ENCODE results near the gene HOXC10.

HOXC10 gene

GRCh38 chr12:54030442-54030801 is 45.5 kb downstream of the HOXC10 start:
- no peak for DNase-seq (ENCODE audit: low spot score)

DNA sequence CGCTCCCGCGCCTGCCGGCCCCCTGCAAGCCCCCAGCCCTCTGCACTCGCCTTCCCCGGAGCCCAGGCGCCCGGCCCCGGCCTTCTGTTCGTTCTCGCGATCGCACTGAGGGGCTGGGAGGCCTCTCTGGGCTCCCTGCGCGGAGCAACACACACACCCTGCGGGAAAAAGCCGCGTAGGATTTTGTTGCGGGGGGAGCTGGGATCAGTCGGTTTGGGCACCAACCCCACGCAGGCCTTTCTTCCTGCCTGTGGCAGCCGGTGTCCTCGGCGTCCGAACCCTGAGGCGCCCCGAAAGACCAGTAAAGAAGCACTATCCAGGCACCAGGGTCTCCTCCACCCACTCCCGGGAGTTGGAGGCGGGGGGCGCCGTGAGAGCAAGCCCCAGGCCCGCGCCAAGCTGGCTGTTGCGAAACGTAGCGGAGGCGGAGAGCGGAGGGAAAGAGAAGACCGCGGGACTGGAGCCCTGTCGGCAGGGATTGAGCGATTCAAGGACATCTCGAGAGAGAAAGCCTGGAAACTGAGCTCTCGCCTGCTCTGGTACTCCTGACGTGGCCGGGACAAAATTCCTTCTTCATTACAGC is 46.0 kb downstream of the HOXC10 start:
- no peak for DNase-seq (ENCODE audit: low spot score)

- DNase-seq (ENCODE audit: low spot score), result no peak
Observed at GRCh38 chr12:54031480-54031879, 46.5 kb downstream of the HOXC10 start.

- no peak for DNase-seq (ENCODE audit: low spot score)
Observed at GRCh38 chr12:54032086-54032619, 47.2 kb downstream of the HOXC10 start.

DNA sequence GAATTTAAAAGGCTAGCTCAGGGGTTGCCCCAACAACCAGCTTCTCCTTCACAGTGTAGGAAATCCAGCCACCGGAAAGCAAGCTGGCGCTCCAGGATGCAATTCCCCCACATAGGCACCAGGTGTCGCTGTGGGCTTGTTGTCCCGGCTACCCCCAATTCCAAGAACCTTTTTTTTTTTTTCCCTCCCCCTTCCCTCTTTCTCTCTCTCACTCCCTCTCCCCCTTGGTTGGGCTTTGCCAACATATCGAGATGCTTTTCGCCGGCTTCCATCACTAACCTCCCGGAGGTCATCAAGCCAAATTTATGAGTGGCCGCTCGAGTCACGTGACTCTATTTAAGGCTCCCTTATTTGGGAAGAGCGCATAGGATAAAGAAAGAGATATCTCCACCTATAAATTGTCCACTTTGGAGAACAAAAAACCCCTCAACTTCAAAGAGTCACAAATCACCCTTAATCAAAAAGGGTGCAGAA is 47.7 kb downstream of the HOXC10 start, which contains the start of gene HOXC5:
TSS of gene HOXC5 (plus strand) at position 424 of the 474 bp plus-strand sequence. CDS start 73 bp downstream, outside the sequence.
- DNase-seq (ENCODE audit: low spot score), result peak; percentile 76

- peak; percentile 62 for DNase-seq (ENCODE audit: low spot score)
Observed at GRCh38 chr12:54033106-54033979, 48.4 kb downstream of the HOXC10 start.

DNA sequence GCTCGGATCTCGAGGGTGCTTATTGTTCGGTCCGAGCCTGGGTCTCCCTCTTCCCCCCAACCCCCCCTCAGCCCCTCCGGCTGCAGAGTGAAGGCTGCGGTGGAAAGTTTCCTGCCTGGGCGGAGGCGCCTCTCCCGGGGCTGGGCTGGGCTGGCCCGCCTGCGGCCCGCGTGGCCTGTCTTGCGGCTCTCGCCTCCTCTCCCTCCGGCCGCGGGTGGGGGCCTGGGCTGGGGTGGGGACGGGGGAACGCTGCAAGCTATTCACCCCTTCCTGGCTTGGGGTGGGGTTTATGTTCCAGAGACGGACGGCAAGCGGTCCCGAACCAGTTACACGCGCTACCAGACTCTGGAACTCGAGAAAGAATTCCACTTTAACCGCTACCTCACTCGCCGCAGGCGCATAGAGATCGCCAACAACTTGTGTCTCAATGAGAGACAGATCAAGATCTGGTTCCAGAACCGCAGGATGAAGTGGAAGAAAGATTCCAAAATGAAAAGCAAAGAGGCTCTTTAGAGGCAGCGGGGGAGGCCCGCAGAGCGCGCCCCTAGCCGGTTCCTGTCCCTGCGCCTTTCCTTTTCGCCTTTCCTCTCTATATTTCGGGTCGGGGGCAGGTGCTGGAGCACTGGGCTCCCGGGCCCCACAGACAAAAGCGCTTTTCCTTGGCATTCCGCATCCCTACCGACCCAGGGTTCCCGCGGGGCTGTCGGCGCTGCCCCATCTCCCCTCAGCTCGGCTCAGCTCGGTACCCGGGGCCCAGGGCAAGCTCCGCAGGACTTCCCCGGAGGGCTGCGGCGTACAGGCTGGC is 49.2 kb downstream of the HOXC10 start:
- no peak for DNase-seq (ENCODE audit: low spot score)

- DNase-seq (ENCODE audit: low spot score), result no peak
Observed at GRCh38 chr12:54034785-54035310, 49.9 kb downstream of the HOXC10 start.

DNA sequence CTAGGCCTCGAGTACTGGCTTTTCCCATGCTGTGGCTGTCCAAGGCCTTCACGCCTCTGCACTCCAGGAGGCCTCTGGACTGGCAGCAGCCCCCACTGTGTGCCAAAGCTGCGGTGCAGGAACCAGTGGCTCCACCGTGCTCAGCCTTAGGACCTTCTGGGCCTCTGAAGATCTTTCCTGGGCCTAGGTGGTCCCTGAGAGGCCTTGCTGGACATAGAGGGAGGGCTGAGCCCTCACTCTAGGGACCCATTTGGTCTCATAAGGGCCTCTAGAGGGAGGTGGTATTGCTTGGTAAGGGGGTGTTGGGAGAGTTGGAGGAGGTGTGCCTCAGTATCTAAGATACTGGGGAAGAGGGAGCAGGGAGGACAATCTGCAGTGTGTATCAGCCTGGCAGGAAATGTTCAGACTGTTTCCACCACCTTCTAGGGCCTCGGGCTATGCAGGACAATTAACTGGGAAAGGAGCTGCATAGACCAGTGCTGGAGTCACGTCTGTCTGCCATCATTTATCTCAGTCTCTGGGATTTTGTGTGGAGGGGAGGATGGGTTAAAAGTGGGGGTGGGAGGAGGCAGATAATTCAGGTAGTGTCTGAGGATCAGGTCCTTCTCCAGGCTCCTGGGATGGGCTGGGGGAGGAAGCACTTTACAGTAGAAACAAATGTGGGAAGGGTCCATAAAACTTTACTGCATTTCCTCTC is 50.8 kb downstream of the HOXC10 start:
- DNase-seq (ENCODE audit: low spot score), result no peak

DNA sequence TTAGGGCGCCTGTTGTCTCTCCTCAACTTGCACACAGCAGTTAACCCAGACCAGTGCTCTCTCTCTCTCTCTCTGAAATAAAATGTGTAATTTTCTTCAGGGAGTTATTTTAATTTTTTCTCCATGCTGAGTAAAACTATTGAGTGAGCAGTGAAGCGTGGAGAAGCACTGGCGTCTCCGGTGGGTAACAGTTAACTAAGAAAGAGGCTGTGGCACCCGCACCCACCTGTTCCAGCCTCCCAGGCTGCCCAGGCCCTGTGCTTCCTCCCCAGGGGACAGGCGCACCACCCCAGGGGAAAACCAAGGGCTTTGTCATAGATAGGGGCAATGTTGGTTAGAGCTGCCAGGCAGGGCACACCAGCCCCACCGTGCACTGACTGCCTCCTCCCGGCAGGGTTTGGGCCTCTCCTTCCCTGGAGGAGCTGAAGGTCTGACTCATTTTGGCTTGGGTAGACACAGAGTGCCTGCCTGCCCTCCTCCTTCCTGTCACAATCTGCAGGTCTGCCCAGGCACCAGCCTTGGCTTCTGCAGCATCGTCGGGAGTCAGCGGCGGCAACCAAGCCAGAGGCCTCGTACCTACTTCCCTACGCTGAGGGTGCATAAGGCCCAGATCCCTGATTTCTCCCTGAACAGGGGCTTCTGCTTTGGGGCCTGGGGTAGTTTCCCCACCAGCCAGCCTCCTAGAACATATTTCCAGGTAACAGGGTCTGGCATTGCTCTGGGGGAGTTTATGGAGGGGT is 51.8 kb downstream of the HOXC10 start:
- DNase-seq (ENCODE audit: low spot score), result peak; percentile 96

GRCh38 chr12:54037360-54038283 is 52.7 kb downstream of the HOXC10 start:
- DNase-seq (ENCODE audit: low spot score), result no peak

DNA sequence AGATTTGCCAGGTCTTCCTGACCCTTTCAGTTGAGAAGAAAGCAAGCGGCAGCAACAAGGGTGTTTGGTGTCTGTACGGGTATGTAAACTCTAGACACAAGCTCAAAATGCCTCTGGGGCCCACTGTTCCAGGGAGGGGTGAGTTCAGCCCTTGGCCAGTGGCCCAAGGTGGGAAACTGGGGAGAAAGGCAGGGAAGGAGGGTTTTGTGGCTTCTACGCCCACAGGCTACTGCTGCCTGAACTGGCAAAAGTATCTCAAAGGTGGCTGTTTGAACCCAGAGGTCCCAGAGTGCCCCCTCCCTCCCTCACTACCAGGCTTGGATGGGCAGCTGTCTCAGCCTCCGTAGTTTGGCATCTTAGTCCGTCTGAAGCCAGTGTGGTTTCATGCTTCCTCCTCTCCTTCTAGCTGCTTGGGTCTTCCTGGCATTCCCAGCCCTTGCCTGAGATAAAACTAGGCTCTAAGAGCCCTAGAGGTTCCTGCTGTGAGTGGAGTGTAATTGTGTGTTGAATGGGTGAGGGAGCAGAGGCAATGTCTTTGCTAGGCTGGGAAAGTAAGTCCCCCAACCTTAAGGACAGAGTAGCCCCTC is 53.4 kb downstream of the HOXC10 start:
- DNase-seq (ENCODE audit: low spot score), result no peak

DNA sequence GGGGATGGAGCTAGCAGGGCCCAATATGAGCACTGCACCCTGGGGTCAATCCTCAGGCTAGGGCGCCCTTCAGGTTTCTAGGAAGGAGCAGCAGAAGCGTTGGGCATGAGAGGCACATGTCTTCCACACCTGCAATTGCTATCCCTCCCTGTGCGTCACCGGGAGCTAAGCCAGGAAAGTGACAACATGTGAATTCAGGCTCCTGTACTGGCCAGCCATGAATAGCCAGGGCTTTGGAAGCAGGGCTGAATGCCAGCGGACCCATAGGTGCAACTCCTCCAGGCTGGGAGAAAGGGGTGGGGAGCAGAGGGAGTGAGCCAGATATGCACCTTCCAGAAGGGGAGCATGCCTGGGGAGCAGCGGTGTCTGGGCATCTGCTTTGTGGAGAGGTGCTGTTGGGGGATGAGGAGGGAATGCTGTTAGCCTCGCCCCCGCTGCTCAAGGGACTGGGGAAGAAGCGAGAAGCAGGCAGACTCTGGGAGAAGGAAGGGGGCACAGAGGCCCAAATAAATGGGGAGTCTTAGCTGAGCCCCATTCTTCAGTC is 54.0 kb downstream of the HOXC10 start:
- peak; percentile 80 for DNase-seq (ENCODE audit: low spot score)

DNA sequence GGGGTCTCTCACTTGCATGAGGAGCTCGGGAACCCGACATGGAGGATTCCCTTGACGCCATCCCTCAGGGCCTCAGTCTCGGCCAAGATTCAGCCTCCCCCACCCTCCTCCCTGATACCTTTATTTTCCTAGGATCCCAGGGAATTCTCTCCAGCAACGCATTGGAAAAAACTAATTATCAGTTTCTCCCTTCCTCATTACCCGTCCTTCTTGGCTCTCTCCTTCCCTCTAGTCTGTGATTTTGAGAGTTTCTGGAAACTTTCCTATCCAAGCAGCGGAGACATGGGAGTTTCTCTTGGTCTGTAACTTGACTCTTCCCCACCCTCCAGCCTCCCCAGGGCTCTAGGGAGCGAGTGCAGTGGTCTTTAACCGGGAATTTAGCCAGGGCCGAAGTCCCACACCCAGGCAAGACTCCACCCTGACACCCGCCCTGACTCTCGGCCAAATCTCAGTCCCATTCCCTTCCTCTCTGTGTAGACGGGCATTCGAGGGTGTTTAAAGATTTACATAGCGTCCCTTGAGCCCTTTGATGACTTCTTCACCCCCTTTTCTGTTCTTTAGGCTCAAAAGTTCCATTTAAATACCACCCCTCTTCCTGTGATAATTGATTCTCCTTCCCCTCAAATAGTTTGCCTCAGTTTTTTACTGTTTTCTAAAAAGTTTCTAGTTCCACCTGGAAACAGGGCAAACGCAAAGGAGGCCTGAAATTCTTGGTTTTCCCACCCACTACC is 54.6 kb downstream of the HOXC10 start:
- no peak for DNase-seq (ENCODE audit: low spot score)
